ENCODE measurements around the gene DCDC2B. TPM values are rescaled to one million over a fixed set of nuclear protein-coding genes. Genes with fewer than 3 reads are reported as not detected.

Gene DCDC2B
- total RNA-seq, 4 donors from 2014 or later: not detected

DNA sequence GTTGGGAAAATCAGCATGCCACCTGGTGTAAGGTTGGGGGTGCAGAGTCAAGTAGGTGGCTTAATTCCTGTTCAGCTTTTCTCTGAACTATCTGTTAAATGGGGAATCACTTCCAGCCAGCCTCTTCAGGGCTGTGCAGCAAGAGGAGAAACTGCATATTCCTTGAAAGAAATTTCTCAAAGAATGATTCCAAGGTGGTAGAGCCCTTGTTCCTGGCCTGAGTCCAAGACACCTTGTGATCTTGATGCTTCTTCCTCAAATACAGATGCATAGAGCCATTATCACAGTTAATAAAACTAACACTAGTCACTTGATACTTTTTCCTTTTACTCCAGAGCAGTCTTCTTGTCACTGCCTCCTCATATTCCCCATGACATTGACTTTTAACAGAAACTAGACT, 24.2 kb upstream of the DCDC2B start:
- DNase-seq (ENCODE audit: low spot score) (no peak), ATAC-seq (ENCODE audit: low FRiP score) (no peak)
- TF ChIP-seq, protein P1, sequence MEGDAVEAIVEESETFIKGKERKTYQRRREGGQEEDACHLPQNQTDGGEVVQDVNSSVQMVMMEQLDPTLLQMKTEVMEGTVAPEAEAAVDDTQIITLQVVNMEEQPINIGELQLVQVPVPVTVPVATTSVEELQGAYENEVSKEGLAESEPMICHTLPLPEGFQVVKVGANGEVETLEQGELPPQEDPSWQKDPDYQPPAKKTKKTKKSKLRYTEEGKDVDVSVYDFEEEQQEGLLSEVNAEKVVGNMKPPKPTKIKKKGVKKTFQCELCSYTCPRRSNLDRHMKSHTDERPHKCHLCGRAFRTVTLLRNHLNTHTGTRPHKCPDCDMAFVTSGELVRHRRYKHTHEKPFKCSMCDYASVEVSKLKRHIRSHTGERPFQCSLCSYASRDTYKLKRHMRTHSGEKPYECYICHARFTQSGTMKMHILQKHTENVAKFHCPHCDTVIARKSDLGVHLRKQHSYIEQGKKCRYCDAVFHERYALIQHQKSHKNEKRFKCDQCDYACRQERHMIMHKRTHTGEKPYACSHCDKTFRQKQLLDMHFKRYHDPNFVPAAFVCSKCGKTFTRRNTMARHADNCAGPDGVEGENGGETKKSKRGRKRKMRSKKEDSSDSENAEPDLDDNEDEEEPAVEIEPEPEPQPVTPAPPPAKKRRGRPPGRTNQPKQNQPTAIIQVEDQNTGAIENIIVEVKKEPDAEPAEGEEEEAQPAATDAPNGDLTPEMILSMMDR (IDR thresholded peaks at IDR 0.05): no peak

- no peak for ATAC-seq (ENCODE audit: low FRiP score)
- DNase-seq (ENCODE audit: low spot score): no peak
- TF ChIP-seq, protein P1 (IDR thresholded peaks at IDR 0.05): no peak
These were observed 22.8 kb upstream of the DCDC2B start for GRCh38 chr1:32186077-32186476.

DNA sequence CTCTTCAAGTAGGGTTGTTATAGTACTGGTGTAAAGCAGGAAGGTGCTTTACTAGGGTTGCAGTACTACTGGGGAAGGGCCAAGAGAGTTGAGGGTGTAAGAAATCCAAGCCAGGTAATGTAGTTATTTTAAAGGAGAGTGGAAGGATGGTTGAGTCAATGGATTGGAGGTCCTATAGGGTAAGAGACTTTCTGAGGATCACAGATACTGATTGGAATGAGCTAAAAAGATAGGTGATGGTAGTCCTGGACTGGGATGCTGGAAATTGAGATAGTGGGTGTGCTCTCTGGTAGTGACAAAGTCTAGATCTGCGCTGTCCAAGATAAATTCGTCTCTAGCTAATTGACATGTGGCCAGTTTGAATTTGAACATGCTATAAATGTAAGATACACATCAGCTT, 22.4 kb upstream of the DCDC2B start:
- DNase-seq (ENCODE audit: low spot score): no peak
- ATAC-seq (ENCODE audit: low FRiP score): no peak
- TF ChIP-seq, protein P1 (IDR thresholded peaks at IDR 0.05): no peak

DNA sequence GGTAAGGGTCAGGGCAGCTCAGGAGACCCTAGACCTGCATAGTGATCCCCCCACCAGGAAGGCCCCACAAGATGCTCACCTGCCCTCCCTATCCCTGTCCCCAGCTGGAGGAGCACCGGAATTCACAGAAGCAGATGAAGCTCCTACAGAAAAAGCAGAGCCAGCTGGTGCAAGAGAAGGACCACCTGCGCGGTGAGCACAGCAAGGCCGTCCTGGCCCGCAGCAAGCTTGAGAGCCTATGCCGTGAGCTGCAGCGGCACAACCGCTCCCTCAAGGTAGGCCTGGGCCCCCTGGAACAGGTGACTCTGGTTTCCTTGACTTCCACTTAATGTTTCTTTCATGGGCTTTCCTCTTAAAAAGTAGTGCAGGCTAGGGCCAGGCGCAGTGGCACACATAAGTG, 21.0 kb upstream of the DCDC2B start:
- no peak for ATAC-seq (ENCODE audit: low FRiP score)
- peak; percentile 7 for DNase-seq (ENCODE audit: low spot score)
- TF ChIP-seq, protein P1 (IDR thresholded peaks at IDR 0.05): no peak

DNA sequence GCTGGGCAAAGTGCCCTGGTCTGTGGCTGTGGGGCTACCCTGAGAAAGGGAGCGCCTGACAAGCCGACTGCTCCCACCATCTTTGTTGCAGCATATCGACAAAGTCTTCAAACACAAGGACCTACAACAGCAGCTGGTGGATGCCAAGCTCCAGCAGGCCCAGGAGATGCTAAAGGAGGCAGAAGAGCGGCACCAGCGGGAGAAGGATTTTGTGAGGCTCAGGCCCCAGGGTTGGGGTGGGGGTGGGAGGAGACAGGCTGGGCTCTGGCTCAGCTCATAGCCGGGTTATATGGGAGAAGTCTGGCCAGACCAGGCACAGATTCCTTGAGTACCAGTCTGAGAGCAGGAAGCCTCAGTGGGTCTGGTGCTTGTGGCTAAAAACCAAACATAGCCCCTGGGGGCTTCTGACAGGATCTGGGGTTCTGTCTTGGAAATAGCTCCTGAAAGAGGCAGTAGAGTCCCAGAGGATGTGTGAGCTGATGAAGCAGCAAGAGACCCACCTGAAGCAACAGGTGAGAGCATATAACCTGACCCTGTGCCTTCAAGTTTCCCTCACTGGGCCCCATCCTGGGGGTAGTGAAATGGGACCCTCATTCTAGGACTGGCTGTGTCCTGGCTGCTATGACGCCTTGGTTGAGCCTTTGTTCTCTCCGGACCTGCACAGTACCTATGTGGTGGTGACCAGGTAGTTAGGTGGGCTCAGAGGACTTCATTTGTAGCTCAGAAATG, 16.5 kb upstream of the DCDC2B start:
- ATAC-seq (ENCODE audit: low FRiP score) (no peak), DNase-seq (ENCODE audit: low spot score) (no peak)
- TF ChIP-seq, protein P1 (IDR thresholded peaks at IDR 0.05): no peak

GRCh38 chr1:32194984-32195383, 13.9 kb upstream of the DCDC2B start:
- DNase-seq (ENCODE audit: low spot score): no peak
- TF ChIP-seq, protein P1 (IDR thresholded peaks at IDR 0.05): no peak
- ATAC-seq (ENCODE audit: low FRiP score): no peak

DNA sequence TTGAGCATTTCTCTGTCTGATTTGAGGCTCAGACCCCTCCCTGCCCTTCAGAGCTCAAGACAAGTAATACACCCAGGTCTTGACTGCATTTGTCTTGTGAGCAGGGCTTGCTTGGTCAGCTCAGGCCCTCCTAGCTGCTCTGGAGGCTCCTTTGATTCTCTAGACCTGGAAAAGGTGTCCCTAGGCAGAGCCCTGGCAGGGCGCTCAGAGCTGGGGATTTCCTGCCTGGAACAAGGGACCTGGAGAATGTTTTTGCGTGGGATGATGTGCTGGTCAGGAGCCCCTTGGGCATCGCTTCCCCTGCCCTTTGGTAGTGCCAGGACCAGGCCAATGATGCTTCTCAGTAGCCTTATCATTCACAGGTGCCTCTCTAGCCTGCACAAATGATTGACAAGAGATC, 13.4 kb upstream of the DCDC2B start:
- ATAC-seq (ENCODE audit: low FRiP score) (no peak), DNase-seq (ENCODE audit: low spot score) (no peak)
- TF ChIP-seq, protein P1 (IDR thresholded peaks at IDR 0.05): no peak

Data from omental fat pad (tissue), 4 donors.